OCI-LY7 (cell line): ENCODE data around the gene SREBF1.

Experiments used
- EZH2phosphoT487 ChIP-seq: fragments of 200-600 bp; sonication (generic); IDR thresholded peaks from 2 replicates; pipeline ENCODE4 v1.6.1; 2018; ENCODE audit warnings: low read depth, borderline replicate concordance, mild to moderate bottlenecking, mixed run types, antibody characterized with exemption, low read length, moderate library complexity, mixed read lengths
- TF ChIP-seq, protein P1 (sequence below): fragments of 200-600 bp; sonication (generic); conservative IDR thresholded peaks from 2 replicates; pipeline ENCODE4 v1.5.1; 2014; ENCODE audit warnings: mild to moderate bottlenecking, antibody characterized with exemption, low read length, moderate library complexity, mixed read lengths

DNA sequence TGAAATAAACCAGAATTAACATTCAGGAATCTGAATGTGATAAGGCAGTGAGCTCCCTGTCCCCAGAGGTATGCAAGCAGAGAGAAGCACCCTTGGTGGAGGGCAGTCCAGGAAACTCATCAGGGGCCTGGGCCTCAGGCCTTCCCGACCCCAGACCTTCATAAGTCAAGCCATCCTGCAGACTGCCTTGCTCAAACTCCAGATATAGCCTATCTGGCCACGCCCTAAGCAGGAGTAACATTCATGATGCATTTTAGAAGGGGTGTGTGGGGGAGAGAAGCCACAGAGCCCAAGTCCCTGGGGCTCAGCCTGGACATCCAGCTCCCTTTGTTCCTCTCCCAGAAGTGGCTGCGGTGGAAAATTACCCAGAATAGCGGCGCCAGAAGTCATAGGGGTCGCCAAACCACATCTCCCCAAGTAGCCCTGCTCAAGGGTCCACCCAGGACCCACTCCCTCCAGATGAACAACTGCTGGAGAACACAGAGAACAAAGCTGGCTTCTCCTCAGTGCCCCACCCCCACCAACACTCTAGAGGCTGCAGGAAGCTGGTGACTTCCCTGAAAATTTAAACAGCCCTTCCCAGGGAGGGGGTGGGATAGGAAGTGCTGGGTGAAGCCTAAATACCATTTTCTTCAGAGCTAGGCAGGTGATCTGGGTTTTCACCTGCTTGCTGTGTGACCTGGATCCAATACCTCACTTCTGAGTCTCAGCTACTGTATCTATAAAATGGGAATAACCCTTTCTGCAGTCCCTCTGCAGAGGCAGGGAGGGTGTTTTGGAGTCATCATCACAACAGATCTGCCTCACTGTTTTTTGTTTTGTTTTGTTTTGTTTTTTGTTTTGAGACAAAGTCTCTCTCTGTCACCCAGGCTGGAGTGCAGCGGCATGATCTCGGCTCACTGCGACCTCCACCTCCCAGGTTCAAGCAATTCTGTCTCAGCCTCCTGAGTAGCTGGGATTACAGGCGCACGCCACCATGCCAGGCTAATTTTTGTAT, 1.5 kb upstream of the SREBF1 start:
- TF ChIP-seq, protein P1, sequence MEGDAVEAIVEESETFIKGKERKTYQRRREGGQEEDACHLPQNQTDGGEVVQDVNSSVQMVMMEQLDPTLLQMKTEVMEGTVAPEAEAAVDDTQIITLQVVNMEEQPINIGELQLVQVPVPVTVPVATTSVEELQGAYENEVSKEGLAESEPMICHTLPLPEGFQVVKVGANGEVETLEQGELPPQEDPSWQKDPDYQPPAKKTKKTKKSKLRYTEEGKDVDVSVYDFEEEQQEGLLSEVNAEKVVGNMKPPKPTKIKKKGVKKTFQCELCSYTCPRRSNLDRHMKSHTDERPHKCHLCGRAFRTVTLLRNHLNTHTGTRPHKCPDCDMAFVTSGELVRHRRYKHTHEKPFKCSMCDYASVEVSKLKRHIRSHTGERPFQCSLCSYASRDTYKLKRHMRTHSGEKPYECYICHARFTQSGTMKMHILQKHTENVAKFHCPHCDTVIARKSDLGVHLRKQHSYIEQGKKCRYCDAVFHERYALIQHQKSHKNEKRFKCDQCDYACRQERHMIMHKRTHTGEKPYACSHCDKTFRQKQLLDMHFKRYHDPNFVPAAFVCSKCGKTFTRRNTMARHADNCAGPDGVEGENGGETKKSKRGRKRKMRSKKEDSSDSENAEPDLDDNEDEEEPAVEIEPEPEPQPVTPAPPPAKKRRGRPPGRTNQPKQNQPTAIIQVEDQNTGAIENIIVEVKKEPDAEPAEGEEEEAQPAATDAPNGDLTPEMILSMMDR = no peak
- no peak for TF ChIP-seq EZH2phosphoT487
